HG03039 (cell line): ENCODE results near the gene TUBB2B.
"Not testable (repeated sequence)": the region's sequence is repeated elsewhere in the genome, so short reads cannot be mapped to it uniquely, and the experiment has no call there.

Source experiments
- ATAC-seq: cut with Tn5 transposase; IDR thresholded peaks from one replicate; pipeline ENCODE4 v1.9.1; 2021; ENCODE audit warnings: mild to moderate bottlenecking, moderate library complexity; ENCODE audit not compliant: unreplicated experiment

The TUBB2B gene

DNA sequence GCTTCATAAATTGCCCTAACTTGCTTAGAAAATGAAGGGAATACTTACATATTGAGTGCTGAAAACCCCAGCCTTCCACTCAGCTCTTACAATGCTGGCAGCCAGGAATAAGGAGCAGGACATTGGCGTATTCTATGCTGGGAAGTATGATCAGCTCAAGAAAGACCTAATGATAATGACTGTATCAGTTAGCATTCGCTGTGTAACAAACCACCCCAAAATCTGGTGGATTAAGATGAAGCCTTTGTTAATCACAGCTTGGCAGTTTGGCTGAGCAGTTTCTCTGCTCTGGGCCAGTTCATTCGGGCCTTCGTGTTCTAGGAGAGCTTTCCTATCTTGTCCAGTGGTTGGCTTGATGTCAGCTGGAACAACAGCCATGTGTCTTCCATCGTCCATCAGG is 36.7 kb downstream of the TUBB2B start:
- ATAC-seq = no peak

DNA sequence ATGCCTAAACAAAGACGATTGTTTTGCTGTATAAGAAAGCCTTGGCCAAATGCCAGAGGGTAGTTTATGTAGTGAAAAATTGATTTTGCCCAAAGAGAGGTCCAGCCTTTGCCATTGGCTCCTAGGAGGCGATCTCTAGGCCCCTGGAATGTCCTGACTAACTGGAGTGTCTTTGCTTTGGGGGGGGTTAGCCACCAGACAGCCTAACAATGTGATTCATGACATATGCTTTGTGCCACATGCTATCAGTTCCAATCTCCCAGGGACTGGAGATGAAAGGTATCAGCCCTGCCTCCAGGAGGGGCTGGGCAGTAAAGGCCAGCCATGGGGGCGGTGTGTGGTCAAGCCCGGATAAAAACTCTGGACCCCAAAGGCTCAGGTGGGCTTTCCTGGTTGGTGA is 37.4 kb downstream of the TUBB2B start:
- ATAC-seq = no peak

GRCh38 chr6:3189192-3189591 is 38.3 kb downstream of the TUBB2B start:
- ATAC-seq = not testable (repeated sequence)

- no peak for ATAC-seq
Measured at GRCh38 chr6:3188262-3188661, 39.2 kb downstream of the TUBB2B start.

DNA sequence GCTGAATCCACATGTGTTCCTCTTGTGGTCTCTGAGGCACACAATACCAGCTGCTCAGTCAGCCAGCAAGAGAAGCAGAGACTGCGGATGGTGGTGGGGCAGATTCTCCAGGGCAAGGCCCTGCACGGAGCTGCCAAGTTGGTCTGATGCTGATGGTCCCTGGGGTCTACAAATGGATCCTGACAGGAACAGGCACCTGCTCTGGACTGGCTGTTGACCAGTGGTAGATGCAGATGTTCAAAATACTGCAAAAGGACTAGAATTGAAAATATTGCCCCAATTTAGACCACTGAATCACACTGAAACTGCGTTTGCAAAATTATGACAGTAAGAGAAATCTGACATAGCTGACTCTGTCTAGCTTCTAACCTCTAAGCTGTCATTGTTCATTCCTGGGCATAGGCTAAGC is 40.5 kb downstream of the TUBB2B start:
- ATAC-seq = no peak

GRCh38 chr6:3183066-3183465 is 44.4 kb downstream of the TUBB2B start:
- no peak for ATAC-seq

GRCh38 chr6:3181105-3181504 is 46.3 kb downstream of the TUBB2B start:
- no peak for ATAC-seq

DNA sequence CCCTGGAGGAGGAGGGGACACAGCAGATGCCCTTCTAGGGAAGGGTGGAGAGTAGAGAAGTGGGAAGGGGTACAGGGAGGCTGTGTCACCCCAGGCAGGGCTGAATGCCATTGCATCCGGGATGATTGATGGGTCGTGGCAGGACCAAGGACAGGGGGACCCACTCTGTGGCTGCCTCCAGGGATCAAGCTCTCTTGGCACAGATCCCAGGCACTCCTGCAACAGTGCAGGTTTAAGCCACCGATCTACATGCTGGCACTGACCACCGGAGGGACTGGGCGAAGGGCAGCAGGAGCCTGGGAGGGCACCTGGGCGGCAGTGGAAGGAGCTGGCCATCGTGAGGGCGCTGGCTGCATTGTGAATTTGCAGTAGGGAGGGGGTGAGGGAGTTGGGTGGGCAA is 47.5 kb downstream of the TUBB2B start:
- not testable (repeated sequence) for ATAC-seq

GRCh38 chr6:3178666-3179065 is 48.8 kb downstream of the TUBB2B start:
- not testable (repeated sequence) for ATAC-seq

DNA sequence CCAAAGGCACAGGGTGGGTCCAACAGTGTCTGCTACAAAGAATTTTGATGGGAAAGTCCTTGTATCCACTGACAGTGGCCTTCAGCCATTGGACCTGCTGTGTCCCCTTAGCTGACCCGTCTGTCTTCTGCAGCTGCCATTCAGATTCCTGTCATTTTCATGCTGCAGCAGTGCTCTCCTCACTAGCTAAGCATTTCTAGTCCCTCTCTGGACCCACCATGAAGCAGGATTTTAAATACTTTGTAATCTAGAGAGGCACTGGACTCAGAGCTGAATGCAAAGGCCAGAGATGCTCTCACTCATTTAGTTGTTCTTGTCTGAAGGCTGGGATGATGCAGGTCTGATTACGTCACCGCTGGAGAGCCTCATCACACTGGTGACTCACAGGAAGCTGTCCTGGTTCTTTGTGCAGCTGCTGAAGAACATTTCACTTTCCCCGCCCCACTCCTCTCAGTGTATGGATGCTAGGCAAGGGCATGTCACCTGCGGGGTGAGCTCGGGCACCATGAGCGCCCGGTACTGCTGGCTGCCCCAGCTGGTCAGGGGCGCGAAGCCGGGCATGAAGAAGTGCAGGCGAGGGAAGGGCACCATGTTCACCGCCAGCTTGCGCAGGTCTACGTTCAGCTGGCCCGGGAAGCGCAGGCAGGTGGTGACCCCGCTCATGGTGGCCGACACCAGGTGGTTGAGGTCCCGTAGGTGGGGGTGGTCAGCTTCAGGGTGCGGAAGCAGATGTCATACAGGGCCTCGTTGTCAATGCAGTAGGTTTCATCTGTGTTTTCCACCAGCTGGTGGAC is 50.7 kb downstream of the TUBB2B start:
- no peak for ATAC-seq

- ATAC-seq = no peak
Measured at GRCh38 chr6:3175715-3176402, 51.6 kb downstream of the TUBB2B start.
